NK-92 treated with Interleukin-12 subunit alpha and Interleukin-12 subunit beta, amount 100 ng/mL, for 24 hours (cell line): ENCODE measurements around the gene AKNAD1.

ENCODE experiments used
- DNase-seq: peaks from one replicate; lab custom pipeline; 2025; lab: John Stamatoyannopoulos, UW

Gene AKNAD1

DNA sequence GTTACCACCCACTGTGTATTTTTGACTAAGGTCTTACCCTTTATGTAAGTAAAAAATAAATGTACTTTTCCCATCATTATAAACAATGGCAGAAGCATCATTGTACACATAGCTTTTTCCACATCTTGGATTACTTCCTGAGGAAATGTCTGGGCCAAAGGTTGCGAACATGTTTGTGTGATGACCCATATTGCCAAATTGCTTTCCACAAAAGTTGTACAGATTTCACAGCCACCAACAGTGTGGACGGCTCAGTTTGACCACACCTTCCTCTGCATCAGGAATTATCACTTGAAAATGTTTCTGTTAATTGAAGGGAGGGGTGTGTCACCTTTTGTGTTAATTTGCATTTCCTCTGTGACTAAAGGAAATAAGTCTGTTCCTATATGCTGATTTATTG, 25.7 kb downstream of the AKNAD1 start:
- DNase-seq = no peak

GRCh38 chr1:108830119-108831008, 26.5 kb downstream of the AKNAD1 start:
- no peak for DNase-seq

DNA sequence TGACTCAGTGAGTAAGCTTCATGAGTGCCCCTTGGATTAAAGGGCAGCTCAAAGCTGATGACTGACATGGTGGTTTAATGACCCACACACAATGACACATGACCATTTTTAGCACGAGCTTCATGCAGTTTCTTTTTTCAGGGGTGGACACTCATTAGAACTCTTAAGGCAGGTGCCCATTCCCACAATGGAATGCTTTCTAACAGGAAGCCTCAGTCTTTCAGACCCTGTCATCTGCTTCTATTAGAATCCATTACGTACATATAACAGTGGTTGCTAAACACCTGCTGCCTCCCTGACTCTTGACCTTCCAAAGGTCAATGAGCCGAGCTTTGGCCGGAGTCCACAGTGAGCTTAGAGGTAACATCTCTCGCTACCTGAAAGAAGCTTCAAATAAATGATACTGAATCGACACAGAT, 27.4 kb downstream of the AKNAD1 start:
- no peak for DNase-seq

- peak; percentile 42 for DNase-seq
These were observed 28.6 kb downstream of the AKNAD1 start for GRCh38 chr1:108828074-108828961.

- no peak for DNase-seq
These were observed 30.7 kb downstream of the AKNAD1 start for GRCh38 chr1:108826081-108826635.

GRCh38 chr1:108824051-108824450, 32.8 kb downstream of the AKNAD1 start:
- DNase-seq = no peak

GRCh38 chr1:108823632-108824031, 33.3 kb downstream of the AKNAD1 start:
- no peak for DNase-seq

DNA sequence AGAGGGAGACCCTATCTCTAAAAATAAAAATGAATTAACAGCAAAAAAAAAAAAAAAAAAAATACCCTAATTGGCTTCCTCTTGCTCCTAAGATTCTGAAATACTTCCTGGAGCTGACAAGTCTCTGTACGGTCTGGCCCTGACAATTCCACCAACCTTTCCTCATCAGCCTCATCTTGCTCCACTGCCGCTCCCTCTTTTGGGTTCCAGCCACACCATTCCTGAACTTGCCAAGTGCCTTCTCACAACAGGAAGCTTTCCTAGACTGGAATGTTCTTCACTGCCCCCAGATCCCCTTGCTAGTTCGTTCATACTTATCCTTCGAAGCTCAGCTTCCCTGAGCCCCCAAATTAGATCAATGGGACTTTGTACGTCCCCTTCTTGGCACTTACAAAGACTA, 37.0 kb downstream of the AKNAD1 start:
- DNase-seq = no peak

GRCh38 chr1:108817811-108818210, 39.1 kb downstream of the AKNAD1 start:
- no peak for DNase-seq

DNA sequence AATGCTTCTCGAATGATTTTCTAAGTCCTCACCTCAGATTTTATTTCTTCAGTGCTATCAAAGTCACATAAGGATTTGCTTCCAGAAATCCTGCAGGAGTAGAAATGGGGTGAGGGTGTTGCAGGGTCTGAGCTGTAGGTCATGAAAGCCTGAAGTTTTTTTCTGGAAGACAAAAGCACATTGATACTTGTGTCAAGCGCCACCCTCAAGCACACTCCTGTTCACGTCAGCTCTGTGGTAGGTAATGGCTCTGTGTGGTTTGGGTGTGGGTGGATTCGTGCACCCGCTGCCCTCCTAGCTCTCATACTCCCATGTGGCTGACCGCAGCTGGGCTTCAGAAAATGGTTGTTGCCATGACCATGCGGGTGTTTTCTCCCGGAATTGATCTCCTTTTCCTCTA, 39.9 kb downstream of the AKNAD1 start:
- no peak for DNase-seq

GRCh38 chr1:108816049-108816893, 40.6 kb downstream of the AKNAD1 start:
- no peak for DNase-seq

DNA sequence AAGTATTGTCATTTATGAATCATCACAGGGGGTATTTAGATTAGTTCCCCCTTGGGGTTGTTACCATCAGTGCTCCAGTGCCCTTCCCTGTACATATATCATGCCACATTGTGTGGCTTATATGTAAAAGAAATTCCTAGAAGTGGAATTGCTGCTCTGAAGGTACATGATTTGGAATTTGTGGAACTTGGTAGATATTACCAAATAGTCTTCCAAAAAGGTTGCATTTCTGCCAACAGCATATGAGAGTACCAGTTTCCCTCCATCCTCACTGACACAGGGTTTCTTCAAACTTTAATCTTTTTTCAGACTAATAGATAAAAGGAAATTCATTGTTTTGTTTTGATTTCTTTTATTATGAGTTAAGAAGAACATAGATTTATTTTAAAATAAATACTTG, 41.3 kb downstream of the AKNAD1 start:
- no peak for DNase-seq

- DNase-seq = no peak
These were observed 42.4 kb downstream of the AKNAD1 start for GRCh38 chr1:108814343-108815125.

GRCh38 chr1:108813326-108813725, 43.6 kb downstream of the AKNAD1 start:
- DNase-seq = no peak

GRCh38 chr1:108811611-108812010, 45.3 kb downstream of the AKNAD1 start:
- DNase-seq = no peak

DNA sequence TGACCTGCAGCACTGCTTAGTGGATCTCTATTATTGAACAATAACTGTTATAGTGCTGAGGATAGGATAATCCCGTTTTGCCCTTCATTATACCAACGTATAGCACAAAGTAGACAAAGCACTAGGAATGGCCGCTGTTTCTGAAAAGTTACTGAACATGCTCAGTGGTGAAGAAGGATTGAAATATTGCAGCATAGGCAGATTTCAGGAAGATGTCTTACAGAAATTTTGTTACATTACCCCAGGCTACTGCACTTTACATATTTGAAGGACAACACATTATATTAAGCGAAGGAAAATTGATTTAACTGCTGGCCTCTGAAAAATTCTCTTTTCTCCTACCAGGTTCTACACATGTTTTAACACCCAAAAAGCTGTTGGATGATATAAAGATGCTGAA, 48.5 kb downstream of the AKNAD1 start:
- DNase-seq = no peak

DNA sequence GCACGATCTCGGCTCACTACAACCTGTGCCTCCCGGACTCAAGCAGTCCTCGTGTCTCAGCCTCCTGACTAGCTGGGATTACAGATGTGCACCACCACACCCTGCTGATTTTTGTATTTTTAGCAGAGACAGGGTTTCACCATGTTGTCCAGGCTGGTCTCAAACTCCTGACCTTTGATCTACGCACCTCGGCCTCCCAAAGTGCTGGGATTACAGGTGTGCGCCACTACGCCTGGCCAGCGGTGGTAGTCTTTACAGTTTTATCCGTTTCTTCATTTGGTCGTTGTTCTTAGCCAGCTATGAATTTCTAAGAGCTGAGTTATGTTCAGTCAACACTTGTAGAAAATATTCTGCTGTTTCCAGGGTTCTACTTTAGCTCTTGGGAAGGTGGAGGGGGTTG, 53.3 kb downstream of the AKNAD1 start:
- no peak for DNase-seq

DNA sequence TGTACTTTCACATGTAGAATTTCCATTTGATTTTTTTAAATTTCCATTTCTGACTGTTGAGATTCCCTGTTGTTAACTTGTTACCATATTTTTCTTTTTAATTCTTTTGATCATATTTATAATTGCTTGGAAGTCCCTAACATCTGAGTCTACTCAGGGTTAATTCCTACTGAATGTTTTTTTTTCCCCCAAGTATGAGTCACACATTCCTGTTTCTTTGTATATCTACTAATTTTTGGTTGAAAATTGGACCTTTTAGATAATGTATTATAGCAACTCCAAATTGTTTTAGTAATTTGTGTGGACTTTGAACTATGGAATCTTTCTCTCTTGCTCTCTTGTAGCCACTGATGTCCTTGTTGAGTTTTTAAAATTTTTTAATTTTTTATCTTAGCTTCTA, 55.8 kb downstream of the AKNAD1 start:
- DNase-seq = no peak

GRCh38 chr1:108799001-108799400, 57.9 kb downstream of the AKNAD1 start:
- no peak for DNase-seq

GRCh38 chr1:108792420-108792819, 64.5 kb downstream of the AKNAD1 start:
- DNase-seq = no peak

- no peak for DNase-seq
These were observed 65.1 kb downstream of the AKNAD1 start for GRCh38 chr1:108791790-108792189.
